ENCODE data around the gene LHFPL6.

DNA sequence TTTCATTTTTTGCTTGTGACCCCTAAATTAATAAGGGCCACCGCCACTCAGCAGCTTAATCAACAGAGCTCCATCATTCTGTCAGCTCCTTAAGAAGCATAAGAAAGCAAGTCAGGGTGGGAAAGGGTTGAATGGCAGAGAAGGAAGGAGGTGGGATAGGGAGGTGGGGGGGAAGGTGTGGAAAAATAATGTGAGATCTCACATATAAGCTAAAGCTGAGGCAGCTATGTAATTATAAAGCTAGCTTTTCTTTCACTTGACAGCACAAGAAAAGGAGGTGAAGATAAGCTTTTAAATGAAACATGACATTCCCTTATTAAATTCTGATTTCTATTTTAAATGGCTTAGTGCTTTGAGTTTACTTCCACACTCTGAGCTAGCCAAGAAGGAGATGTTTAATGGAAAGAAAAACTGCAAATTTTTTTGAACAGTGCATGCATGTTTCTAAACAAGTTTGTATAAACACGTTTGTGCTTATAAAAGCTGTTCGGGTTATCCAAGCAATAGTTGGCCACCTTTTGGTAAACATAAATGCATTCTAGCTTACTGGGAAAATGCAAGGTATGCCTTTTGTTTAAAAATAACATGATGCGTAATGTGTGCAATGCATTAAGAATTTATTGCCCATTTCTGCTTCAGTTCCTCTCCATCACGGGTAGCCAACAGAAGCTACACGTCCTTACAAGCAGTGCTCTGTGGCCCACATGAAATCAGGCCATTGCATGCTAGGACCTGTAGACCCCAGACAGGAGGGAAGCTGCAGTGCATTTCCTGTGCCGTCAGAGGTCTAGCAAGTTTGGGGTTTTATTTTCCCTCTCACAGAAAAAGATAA, 96.2 kb downstream of the LHFPL6 start:
- no peak for TF ChIP-seq EZH2phosphoT487 (IDR thresholded peaks at IDR 0.05; ENCODE audit: insufficient read depth, low read depth)
- TF ChIP-seq EZH2 (IDR thresholded peaks at IDR 0.05; ENCODE audit: insufficient read depth, poor library complexity, severe bottlenecking): no peak

All from GM23248 (cell line).